ENCODE results near the gene ABHD15.

The ABHD15 gene, protein sequence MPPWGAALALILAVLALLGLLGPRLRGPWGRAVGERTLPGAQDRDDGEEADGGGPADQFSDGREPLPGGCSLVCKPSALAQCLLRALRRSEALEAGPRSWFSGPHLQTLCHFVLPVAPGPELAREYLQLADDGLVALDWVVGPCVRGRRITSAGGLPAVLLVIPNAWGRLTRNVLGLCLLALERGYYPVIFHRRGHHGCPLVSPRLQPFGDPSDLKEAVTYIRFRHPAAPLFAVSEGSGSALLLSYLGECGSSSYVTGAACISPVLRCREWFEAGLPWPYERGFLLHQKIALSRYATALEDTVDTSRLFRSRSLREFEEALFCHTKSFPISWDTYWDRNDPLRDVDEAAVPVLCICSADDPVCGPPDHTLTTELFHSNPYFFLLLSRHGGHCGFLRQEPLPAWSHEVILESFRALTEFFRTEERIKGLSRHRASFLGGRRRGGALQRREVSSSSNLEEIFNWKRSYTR

DNA sequence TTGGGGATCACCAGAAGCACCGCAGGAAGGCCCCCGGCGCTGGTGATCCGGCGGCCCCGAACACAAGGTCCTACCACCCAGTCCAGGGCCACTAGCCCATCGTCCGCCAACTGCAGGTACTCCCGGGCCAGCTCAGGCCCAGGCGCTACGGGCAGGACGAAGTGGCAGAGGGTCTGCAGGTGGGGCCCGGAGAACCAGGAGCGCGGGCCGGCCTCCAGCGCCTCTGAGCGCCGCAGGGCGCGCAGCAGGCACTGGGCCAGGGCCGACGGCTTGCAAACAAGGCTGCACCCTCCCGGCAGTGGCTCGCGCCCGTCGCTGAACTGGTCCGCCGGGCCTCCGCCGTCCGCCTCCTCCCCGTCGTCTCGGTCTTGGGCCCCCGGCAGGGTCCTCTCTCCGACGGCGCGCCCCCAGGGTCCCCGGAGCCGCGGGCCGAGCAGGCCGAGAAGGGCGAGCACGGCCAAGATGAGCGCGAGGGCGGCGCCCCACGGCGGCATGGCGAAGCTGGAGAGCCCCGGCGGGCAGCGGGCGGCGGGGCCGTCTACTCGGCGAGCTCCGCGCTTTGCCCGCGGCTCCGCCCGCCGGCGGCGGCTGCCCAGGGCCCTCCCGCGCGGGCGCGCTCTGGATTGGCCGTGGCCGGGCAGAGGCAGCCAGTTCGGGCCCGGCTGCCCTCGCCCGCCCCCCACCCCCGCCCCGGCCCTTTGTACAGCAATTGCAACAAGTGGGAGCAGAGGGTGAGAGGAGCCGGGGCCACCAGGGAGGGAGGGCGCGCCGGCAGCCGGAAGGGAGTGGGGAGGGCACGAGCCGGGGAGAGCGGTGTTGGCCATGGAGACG lies at the start of gene ABHD15:
TSS of gene ABHD15 (minus strand) at position 565 of the 831 bp plus-strand sequence. CDS start at position 494, 71 bp downstream.
- peak; percentile 45 for DNase-seq

DNA sequence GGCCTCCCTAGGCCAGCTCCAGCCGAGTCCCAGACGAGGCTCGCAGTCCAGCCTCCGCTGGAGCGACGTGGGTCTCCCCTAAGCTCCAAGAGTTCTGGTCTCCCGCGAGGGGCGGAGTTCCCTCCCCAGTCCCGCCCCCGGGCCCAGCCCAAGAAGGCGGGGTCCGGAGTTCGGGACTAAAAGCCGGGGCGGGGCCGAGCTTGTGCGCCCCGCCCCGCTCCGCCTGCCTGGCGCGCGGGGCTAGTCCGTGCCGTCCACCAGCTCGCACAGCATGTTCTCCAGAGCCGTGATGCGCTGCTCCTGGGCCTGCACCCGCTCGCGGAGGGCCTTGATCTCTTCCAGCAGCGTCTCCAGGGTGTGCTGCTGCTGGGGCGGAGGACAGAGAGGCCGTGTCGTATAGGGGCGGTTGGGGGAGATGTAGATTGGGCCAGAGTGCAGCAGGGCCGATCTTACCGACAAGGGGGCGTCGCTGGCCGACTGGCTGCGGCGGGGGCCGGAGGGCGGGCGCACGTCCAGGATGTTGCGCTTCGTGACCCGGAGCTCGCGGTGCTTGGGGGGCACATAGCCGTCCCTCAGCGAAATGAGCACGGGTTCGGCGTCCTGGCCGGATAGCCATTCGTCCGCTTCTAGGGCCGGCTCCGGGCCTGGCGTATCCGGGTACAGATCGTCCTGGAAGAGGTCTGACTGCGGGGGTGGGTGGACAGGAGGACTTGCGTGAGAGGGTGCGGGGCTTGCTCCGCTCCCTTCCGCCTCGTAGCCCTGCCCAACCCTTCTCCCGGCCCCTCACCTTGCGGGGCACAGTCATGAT lies 48.9 kb upstream of the ABHD15 start:
- peak; percentile 78 for DNase-seq

GRCh38 chr17:29615048-29615385 lies 48.2 kb upstream of the ABHD15 start:
- peak; percentile 72 for DNase-seq

DNA sequence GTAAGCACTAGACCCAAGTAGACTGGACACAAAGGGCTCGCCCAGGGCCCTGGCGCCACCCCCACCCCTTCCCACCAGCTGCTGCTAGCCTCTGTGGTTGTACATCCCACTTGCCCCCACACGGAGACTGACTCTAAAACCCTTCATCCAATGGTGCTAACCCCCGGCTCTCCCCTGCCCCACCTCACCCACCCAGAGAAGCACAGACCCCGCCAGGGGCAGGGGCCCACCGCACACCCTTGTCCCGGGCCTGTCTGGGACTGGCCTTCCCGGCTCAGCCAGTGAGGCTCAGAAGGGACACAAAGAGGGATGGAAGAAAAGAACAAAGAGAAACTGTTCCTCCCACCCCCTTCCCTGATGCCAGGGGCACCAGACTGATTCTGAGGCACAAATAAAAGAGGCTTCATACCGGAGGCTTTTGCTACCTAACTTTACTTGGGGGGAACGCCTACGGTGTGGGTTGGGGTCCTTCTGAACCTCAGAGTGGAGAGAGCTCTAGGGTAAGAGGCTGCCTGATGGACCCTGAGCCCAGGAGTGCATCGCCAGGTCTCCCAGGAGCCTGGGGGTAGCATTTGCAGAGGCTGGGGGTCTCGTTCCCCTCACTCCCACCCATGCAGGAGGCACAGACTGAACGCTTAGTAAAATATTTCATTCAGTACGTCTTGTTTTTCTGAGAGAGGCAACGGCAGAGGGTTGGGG lies 47.7 kb upstream of the ABHD15 start:
- DNase-seq = no peak

DNA sequence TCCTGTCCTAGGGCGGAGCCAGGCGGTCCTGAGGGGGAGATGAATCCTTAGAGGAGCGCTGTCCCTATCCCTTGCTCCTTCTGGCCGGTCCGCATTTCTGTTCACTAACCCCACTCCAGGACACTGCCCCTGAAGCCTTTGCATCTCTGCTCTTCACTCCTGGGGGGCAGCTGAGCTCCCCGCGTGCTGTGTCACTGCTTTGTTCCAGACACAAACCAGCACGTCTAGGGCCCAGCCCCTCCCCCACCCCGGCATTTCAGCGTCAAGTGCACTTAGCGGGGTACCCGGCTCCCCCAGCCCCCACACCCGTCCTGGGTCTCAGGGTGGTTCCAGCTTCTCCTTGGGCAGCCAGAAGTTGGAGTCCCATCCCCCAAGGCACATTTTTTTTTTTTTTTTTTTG lies 47.0 kb upstream of the ABHD15 start:
- no peak for DNase-seq

- DNase-seq = peak; percentile 90
Measured at GRCh38 chr17:29613352-29613837, 46.6 kb upstream of the ABHD15 start.

DNA sequence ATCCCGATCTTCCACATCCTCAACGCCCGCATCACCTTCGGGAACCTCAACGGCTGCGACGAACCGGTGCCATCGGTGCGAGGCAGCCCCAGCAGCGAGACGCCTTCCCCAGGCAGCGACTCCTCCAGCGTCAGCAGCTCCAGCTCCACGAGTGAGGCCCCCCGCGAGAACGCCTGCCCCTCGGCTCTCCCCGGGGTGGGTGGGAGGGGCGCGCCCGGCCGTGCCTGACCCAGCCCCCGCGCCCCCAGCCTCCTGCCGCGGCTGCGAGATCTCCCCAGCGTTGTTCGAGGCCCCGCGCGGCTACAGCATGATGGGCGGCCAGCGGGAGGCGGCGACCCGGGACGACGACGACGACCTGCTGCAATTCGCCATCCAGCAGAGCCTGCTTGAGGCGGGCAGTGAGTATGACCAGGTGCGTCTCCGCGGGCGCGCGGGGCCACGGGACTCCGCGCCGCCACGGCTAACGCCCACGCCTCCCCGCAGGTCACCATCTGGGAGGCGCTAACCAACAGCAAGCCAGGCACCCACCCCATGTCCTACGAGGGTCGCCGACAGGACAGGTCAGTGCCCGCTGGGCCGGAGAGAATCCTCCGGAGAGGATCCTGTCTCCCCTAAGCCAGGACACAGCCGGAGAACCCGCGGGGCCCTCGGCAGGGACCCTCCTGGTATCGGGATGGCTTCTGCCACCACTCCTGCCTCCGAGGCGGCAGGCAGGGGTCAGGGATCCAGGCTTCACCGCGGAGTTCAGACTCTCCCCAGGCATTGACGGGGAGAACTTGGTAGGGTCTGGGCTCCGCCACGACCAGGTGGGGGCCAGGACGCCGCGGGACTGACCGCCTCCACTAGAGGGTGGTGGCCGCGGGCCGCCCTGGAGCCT lies 45.8 kb upstream of the ABHD15 start:
- no peak for DNase-seq

- no peak for DNase-seq
Measured at GRCh38 chr17:29612094-29612403, 45.2 kb upstream of the ABHD15 start.

DNA sequence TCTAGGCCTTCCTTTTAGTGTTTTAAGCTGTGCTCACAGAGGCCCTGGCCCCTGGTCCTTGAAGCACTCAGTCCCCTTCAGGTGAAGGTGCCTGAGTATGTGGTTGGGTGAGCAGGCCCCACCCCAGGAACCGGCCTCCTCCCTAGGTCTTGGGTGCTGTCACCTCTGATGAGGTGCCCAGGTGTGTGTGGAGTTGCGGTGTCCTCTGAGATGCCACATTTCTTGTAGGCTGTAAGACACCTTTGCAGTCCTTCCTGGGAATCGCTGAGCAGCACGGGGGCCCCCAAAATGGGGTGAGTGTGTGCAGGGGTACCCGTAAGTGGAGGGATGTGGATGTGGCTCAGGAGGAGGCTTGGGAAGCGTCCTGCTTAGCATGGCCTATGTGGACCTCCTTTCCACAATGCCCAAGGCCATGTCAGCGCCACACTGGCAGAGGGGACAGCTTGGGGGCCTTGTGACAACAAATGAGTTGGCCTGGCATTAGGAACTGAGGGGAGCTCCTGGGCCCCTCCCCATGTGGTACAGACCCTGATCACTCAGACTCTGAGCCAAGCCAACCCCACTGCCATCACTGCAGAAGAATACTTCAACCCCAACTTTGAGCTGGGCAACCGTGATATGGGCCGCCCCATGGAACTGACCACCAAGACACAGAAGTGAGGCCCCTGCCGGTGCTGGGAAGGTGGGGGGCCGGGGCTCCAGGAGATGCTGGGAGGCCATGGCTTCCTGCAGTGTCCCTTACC lies 44.7 kb upstream of the ABHD15 start:
- no peak for DNase-seq

DNA sequence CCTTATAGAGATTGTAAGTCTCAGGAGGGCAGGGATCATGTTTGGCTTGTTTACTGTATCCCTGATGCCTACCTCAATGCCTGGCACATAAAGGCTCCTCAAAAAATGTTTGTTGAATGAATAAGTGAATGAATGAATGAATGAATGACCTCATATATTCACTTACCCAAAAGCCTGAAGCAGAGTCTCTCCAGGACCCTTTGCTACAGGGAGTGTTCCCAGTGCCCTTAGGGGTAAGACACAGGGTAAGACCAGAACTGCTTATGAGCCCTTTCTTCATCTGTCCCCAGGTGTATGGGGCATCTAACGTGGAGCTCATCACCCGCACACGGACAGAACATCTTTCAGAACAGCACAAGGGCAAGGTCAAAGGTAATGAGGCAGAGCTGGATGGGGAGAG lies 43.6 kb upstream of the ABHD15 start:
- DNase-seq = no peak

- no peak for DNase-seq
Measured at GRCh38 chr17:29608986-29609385, 42.1 kb upstream of the ABHD15 start.

GRCh38 chr17:29607557-29608195 lies 40.8 kb upstream of the ABHD15 start:
- DNase-seq = no peak

- DNase-seq = no peak
Measured at GRCh38 chr17:29603109-29603674, 36.4 kb upstream of the ABHD15 start.

DNA sequence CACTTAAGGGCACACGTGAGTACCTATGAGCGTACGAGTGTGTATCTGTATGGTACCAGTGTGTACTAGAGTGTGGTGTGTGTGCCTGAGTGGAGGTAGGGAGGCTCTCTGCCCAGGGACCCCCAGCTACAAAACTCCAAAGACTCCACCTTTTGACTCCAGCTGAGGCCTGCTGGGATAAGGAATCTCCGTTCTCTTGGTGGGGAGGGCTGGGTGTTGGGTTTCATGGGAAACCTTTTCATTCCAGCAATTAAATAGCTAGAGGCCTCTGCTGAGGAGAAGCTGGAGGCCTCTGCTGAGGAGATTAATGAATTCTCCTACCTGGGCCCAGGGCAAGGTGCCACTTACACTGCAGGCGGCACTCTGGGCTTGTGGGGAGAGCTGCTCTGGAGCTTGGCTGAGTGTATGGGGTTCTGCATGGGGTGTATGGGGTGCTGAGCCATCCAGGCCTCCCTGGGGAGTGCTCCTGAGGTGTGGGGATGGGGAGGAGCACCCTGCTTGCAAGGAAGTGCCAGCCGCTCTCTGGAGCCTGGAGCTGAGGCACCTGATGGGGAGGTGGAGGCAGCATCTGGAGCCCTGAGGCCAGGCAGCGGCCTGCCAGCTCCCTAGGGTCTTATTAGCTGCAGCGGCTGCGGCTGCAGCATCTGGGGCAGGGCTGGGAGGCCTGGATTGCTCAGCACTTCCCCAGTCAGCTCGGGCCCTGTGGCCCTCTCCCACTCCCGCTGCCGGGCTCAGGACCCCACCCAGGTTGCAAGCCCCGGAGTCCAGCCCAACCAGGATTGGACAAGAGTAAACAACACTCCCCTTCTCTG lies 30.7 kb upstream of the ABHD15 start:
- no peak for DNase-seq

DNA sequence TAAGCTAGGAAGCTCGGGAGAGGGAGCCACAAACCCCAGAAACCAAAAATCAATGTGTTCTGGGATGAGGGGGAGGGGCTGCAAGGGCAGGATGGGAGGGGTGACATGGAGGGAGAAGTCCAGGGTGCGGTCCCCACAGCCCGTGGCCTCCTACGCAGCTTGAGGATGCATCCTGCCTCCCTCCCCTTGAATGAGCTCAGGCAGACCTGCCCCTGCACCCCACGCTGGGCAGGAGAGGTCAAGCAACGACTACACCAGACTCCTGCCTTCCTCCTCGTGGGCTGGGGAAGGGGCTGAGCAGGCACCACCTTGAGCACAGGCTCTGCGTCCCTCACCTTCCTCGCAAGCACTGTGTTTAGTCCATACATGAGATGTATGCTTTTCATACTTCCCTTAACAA lies 30.0 kb upstream of the ABHD15 start:
- no peak for DNase-seq

DNA sequence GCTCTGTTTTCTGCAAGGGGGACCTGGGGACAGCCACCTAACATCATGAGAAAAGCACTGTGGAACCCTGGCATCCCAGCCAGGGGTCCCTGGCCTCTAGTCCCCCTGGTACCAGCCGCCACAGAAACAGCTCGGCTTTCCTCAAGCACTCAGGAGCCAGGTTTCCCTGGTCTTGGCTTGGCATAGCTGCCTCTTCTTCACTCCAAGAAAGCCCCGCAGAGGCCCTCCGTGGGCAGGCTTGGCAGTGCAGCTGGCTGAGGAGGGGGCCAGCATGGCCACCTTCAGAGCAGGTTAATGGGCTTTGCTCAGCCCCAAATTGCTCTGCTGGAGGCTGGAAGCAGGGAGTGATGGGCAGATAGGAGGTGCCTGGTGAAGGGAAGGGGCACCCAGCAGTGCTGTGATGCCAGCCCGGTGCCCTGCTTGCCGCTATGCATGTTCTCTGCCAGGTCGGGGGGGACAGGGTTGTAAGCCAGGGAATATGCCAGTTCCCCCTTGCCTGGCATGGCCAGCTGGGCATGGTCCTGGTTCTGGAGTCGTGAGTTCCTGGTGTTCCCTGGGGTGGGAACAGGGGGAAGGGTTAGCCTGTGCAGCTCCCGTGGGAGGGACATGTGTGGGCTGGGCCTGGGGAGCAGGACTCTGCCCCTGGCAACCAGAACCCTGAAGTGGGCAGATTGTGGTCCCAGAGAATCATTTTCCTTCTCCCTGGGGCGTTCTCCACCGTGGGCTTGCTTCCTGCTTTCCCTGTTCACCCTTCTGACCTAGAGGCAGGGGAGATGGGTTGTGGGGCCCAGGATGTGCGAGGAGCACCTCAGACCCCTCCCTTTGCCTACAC lies 29.3 kb upstream of the ABHD15 start:
- DNase-seq = no peak

- DNase-seq = no peak
Measured at GRCh38 chr17:29595107-29595942, 28.5 kb upstream of the ABHD15 start.
